ENCODE data around the gene CTDSP1.

The CTDSP1 gene

GRCh38 chr2:218391202-218391601 lies 8.5 kb upstream of the CTDSP1 start:
- H3K27ac Mint-ChIP-seq = peak overlapping the region; percentile 96
- peaks cover 7% of the 10 kb centered on the region for H3K36me3 Mint-ChIP-seq (ENCODE audit: low read depth)
- no peaks in the 10 kb centered on the region for H3K27me3 Mint-ChIP-seq
- no peak overlapping the region for H3K4me3 Mint-ChIP-seq
- H3K4me1 Mint-ChIP-seq (ENCODE audit: low read depth) = peaks cover 84% of the 10 kb centered on the region
- no peaks in the 10 kb centered on the region for H3K9me3 Mint-ChIP-seq
- intact Hi-C loops (cut with micrococcal nuclease) = no loop called here

DNA sequence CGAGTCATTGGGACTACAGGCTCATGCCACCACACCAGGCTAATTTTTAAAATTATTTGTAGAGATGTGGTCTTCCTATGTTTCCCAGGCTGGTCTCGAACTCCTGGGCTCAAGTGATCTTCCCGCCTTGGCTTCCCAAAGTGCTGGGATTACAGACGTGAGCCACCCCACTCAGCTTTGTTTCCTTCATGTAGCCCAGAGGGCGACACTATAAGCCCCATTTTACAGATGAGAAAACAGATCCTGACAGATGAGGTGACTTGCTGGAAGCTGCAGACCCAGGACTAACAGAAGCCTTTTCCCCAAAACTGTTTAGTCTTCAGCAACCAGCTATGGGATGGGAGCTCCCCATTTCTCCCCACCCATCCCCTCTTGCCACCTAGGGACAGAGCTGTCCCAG lies 7.2 kb upstream of the CTDSP1 start:
- H3K4me1 Mint-ChIP-seq (ENCODE audit: low read depth) = peaks cover 85% of the 10 kb centered on the region
- H3K4me3 Mint-ChIP-seq = no peak overlapping the region
- intact Hi-C loops (cut with micrococcal nuclease) = no loop called here

DNA sequence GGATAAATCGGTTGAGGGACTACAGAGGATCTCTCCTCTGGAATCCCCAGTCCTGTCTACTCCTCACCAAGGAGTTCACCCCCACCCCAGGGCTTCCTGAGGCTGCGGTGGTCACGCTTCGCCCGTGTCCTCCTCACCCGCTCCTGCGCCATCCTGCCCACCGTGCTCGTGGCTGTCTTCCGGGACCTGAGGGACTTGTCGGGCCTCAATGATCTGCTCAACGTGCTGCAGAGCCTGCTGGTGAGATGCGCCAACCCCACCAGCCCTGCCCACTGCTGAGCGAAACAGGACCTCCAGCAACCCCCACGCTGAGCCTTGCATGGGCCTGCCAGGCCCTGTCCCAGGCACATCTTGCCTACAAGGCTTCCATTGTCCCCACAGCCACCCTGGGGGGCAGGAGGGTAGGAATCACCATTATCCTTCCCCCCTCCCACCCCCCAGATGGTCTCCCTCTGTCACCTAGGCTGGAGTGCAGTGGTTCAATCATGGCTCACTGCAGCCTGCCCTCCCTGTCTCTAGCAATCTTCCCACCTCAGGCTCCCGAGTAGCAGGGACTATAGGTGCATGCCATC lies 6.7 kb upstream of the CTDSP1 start:
- peaks cover 85% of the 10 kb centered on the region for H3K4me1 Mint-ChIP-seq (ENCODE audit: low read depth)
- peak overlapping the region; percentile 96 for H3K27ac Mint-ChIP-seq
- intact Hi-C loops (cut with micrococcal nuclease) = no loop called here
- H3K9me3 Mint-ChIP-seq = no peaks in the 10 kb centered on the region
- H3K4me3 Mint-ChIP-seq = no peak overlapping the region
- peaks cover 23% of the 10 kb centered on the region for H3K36me3 Mint-ChIP-seq (ENCODE audit: low read depth)
- no peaks in the 10 kb centered on the region for H3K27me3 Mint-ChIP-seq

More for the DNA sequence above, 7.2 kb upstream of the CTDSP1 start:
- Mint-ChIP-seq H3K36me3 (ENCODE audit: low read depth) (peaks cover 18% of the 10 kb centered on the region), H3K9me3 (no peaks in the 10 kb centered on the region), H3K27me3 (no peaks in the 10 kb centered on the region), H3K27ac (peak overlapping the region; percentile 96)

DNA sequence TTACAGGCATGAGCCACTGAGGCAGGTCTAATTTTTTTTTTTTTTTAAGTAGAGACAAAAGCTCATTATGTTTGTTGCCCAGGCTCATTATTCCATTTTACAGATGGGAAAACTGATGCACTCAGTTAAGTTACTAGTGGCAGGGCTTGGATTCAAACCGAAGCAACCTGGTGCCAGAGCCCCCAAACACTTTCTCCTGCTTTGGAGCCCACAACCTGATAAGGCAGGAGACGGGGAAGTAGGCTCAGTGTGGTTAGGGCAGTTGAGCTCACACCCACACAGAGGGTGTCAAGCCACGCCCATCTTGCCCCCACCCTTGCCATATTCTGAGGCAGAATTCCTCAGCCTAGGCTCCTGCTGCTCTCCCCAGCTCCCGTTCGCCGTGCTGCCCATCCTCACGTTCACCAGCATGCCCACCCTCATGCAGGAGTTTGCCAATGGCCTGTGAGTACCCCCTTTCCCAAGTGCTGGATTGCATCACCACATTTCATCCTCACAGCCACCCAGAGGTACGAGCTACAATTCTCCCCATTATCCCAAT lies 5.8 kb upstream of the CTDSP1 start:
- Mint-ChIP-seq H3K4me1 (ENCODE audit: low read depth) (peaks cover 80% of the 10 kb centered on the region), H3K9me3 (no peaks in the 10 kb centered on the region), H3K27ac (peak overlapping the region; percentile 96), H3K4me3 (peak overlapping the region; percentile 72), H3K36me3 (ENCODE audit: low read depth) (peaks cover 26% of the 10 kb centered on the region), H3K27me3 (no peaks in the 10 kb centered on the region)
- intact Hi-C loops (cut with micrococcal nuclease) = loop anchor here (2.0 kb wide), 2 partner anchors 33 to 101 kb away; partner anchors contain the start of gene TMBIM1

DNA sequence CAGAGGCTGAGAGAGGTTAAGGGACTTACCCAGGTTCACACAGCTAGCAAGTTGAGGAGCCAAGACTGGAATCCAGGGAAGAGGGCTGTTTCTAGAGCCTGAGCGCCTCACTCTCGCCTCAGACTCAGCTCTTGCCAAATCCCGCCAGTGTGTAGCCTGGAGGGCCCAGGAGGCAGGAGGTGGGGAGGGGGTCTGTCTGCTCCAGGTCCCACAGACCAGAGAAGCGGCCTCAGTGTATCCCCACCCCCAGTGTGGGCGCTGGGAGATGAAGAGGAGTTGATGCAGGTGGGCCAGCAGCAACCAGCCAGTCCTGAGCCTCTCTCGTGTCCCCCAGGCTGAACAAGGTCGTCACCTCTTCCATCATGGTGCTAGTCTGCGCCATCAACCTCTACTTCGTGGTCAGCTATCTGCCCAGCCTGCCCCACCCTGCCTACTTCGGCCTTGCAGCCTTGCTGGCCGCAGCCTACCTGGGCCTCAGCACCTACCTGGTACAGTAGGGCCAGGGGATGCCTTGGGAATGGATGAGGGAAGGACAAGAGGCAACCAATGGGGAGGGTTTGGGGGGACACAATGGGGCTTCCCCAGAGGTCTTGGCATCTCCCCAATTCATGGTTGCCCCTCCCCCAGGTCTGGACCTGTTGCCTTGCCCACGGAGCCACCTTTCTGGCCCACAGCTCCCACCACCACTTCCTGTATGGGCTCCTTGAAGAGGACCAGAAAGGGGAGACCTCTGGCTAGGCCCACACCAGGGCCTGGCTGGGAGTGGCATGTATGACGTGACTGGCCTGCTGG lies 5.2 kb upstream of the CTDSP1 start:
- Mint-ChIP-seq H3K27me3 (no peaks in the 10 kb centered on the region), H3K4me3 (peak overlapping the region; percentile 72), H3K4me1 (ENCODE audit: low read depth) (peaks cover 75% of the 10 kb centered on the region), H3K9me3 (no peaks in the 10 kb centered on the region), H3K27ac (peak overlapping the region; percentile 96), H3K36me3 (ENCODE audit: low read depth) (peaks cover 30% of the 10 kb centered on the region)
- intact Hi-C loops (cut with micrococcal nuclease) = loop anchor here (2.0 kb wide), 2 partner anchors 34 to 102 kb away; partner anchors contain the start of gene TMBIM1

- Mint-ChIP-seq H3K27me3 (no peaks in the 10 kb centered on the region), H3K36me3 (ENCODE audit: low read depth) (peaks cover 33% of the 10 kb centered on the region), H3K4me1 (ENCODE audit: low read depth) (peaks cover 69% of the 10 kb centered on the region), H3K4me3 (peak overlapping the region; percentile 72), H3K9me3 (no peaks in the 10 kb centered on the region), H3K27ac (peak overlapping the region; percentile 96)
- intact Hi-C loops (cut with micrococcal nuclease) = loop anchor here (2.0 kb wide), 2 partner anchors 34 to 102 kb away; partner anchors contain the start of gene TMBIM1
Measured at GRCh38 chr2:218395090-218395444, 4.6 kb upstream of the CTDSP1 start.

- no peaks in the 10 kb centered on the region for H3K27me3 Mint-ChIP-seq
- no peaks in the 10 kb centered on the region for H3K9me3 Mint-ChIP-seq
- intact Hi-C loops (cut with micrococcal nuclease) = loop anchor here (2.0 kb wide), 2 partner anchors 35 to 103 kb away; partner anchors contain the start of gene TMBIM1
- H3K27ac Mint-ChIP-seq = peak overlapping the region; percentile 96
- H3K36me3 Mint-ChIP-seq (ENCODE audit: low read depth) = peaks cover 36% of the 10 kb centered on the region
- peaks cover 65% of the 10 kb centered on the region for H3K4me1 Mint-ChIP-seq (ENCODE audit: low read depth)
- peak overlapping the region; percentile 58 for H3K4me3 Mint-ChIP-seq
Measured at GRCh38 chr2:218395456-218395825, 4.2 kb upstream of the CTDSP1 start.

GRCh38 chr2:218395826-218396687 lies 3.6 kb upstream of the CTDSP1 start:
- Mint-ChIP-seq H3K4me1 (ENCODE audit: low read depth) (peaks cover 66% of the 10 kb centered on the region), H3K27ac (peak overlapping the region; percentile 96), H3K4me3 (peak overlapping the region; percentile 86), H3K36me3 (ENCODE audit: low read depth) (peaks cover 42% of the 10 kb centered on the region), H3K27me3 (no peaks in the 10 kb centered on the region), H3K9me3 (no peaks in the 10 kb centered on the region)
- intact Hi-C loops (cut with micrococcal nuclease) = loop anchor here (1.0 to 2.0 kb wide), 3 partner anchors 10 to 103 kb away; partner anchors contain the start of gene TMBIM1

- intact Hi-C loops (cut with micrococcal nuclease) = loop anchor here (1.0 kb wide), 1 partner anchor 9 kb away; no protein-coding TSS in a partner anchor
- Mint-ChIP-seq H3K4me3 (peak overlapping the region; percentile 86), H3K36me3 (ENCODE audit: low read depth) (peaks cover 45% of the 10 kb centered on the region), H3K27me3 (no peaks in the 10 kb centered on the region), H3K27ac (peak overlapping the region; percentile 96), H3K4me1 (ENCODE audit: low read depth) (peaks cover 69% of the 10 kb centered on the region), H3K9me3 (no peaks in the 10 kb centered on the region)
Measured at GRCh38 chr2:218396688-218397462, 2.8 kb upstream of the CTDSP1 start.

DNA sequence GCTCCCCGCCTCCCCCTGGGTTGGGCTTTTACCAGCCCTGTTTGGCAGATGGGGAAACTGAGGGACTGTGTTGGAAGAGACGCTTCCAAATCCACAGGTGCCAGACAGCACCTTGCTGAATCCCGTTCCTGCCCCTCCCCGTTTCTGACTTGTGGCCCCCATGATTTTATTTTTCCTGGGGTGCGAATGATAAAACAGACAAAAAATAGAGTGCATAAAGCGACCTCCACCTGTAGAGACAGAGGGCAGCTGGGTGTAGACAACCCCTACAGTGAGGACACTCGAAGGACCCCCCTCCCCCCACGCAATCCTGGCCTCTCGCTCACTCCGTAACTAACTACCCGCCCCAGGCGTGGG lies 2.2 kb upstream of the CTDSP1 start:
- Mint-ChIP-seq H3K27ac (peak overlapping the region; percentile 96), H3K4me3 (peak overlapping the region; percentile 86), H3K9me3 (no peaks in the 10 kb centered on the region), H3K4me1 (ENCODE audit: low read depth) (peaks cover 72% of the 10 kb centered on the region), H3K36me3 (ENCODE audit: low read depth) (peaks cover 51% of the 10 kb centered on the region), H3K27me3 (no peaks in the 10 kb centered on the region)
- intact Hi-C loops (cut with micrococcal nuclease) = no loop called here

DNA sequence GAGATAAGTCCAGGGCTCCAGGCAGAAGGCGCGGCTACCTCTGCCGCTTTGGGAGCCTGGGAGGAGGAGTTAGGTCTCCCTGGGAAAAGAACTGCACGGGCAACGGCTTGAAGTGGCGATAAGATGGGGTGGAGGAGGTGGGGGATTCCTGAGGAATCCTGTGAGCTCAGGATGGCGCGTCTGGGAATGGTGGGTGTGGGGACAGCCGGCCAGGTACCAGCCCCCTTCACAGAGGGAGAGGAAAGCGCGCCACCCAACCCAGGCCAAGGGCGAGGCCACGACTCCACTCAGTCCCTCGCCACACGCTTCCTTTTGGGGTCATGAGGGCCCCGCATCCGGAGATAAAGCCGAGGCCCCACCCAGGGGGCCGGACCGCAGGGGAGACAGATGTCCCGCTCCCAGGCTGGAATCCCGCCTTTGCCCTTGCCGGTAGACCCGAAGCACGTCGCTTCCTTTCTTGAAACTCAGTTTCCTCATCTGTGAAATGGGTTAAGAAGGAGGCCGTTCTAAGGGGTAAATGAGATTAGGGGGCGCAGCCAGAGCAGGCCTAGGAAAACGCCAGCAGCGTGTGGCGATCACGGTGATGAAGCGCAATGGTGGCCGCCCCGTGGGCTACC lies 1.7 kb upstream of the CTDSP1 start:
- peak overlapping the region; percentile 96 for H3K27ac Mint-ChIP-seq
- H3K4me3 Mint-ChIP-seq = peak overlapping the region; percentile 86
- intact Hi-C loops (cut with micrococcal nuclease) = no loop called here
- peaks cover 72% of the 10 kb centered on the region for H3K4me1 Mint-ChIP-seq (ENCODE audit: low read depth)
- no peaks in the 10 kb centered on the region for H3K27me3 Mint-ChIP-seq
- H3K9me3 Mint-ChIP-seq = no peaks in the 10 kb centered on the region
- H3K36me3 Mint-ChIP-seq (ENCODE audit: low read depth) = peaks cover 56% of the 10 kb centered on the region

DNA sequence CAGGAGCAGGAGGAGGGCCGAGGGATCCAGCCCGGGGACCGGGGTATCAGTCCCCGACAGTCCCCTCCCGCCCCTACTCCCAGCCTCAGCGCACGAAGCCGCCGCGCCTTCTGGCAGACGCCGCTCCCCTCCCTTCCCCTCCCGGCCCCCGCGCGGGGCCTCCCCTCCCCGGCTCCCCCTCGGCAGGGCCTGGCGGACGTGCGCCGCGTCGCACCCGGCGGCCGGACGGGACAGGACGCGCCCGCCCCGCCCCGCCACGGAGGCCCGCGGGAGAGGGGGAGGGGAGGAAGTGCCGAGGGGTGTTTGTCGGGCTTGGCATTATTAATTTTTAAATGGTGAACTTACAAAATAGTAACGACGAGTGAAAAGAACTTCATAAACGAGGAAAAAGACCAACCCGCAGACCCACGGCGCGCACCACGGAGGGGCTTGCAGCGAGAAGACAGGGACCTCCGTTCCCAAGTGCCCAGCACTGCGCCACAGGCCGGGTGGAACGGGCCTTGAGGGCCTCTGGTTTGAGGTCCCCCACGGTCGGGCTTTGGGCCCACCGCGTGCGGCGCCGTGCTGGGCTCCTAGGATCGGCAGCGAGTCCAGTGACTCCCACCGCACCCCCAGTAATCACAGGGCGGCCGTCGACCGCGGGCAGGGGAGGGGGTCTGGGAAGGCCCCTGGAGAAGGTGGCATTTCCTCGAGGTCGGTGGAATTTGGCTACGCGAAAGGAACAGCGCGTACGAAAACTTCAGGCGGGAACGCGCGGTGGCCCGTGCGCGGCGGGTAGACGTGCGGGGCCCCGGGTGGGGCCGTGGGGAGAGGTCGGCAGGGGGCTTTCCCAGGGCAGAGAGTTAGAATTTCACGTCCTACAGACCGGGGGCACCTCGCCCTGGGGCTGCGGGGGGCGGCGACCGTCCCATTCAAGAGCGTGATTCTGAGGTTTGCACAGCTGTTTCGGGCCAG lies 954 bp upstream of the CTDSP1 start:
- Mint-ChIP-seq H3K4me1 (ENCODE audit: low read depth) (peaks cover 73% of the 10 kb centered on the region), H3K36me3 (ENCODE audit: low read depth) (peaks cover 64% of the 10 kb centered on the region), H3K27me3 (no peaks in the 10 kb centered on the region), H3K4me3 (peak overlapping the region; percentile 86), H3K27ac (peak overlapping the region; percentile 96), H3K9me3 (no peaks in the 10 kb centered on the region)
- intact Hi-C loops (cut with micrococcal nuclease) = loop anchor here (1.0 kb wide), 1 partner anchor 128 kb away; the partner anchor contains the start of genes AAMP and PNKD

Measured in dendritic cell treated with granulocyte-macrophage colony-stimulating factor and Interleukin-4, amounts not matched to agents 40 ng/mL and 50 ng/mL, for 4 days (primary cell).